Mucosa of rectum (tissue), 2 donors: Measurements from ENCODE around the gene ID1.
A peak's percentile ranks its signal among the peaks of the same experiment; 100 is the strongest.
"Not testable (repeated sequence)": the region's sequence is repeated elsewhere in the genome, so short reads cannot be mapped to it uniquely, and the experiment has no call there.

Experiments
- H3K27ac ChIP-seq, 2 donors: one replicate each; pipeline ENCODE4 v1.7.0; 2013; ENCODE audit warnings: inconsistent platforms in 2 of 2, low read depth in 2 of 2, low read length in 2 of 2
- H3K27me3 ChIP-seq, 2 donors: one replicate each; pipeline ENCODE4 v1.7.0; 2013; ENCODE audit warnings: low read length in 2 of 2; ENCODE audit not compliant: control insufficient read depth in 2 of 2, insufficient read depth in 2 of 2
- H3K36me3 ChIP-seq, 2 donors: one replicate each; pipeline ENCODE4 v1.7.0; 2013; ENCODE audit warnings: low read length in 2 of 2; ENCODE audit not compliant: control insufficient read depth in 2 of 2, insufficient read depth in 2 of 2
- H3K4me1 ChIP-seq, 2 donors: one replicate each; pipeline ENCODE4 v1.7.0; 2013; ENCODE audit warnings: low read length in 2 of 2, mild to moderate bottlenecking in 1 of 2; ENCODE audit not compliant: control insufficient read depth in 2 of 2, insufficient read depth in 2 of 2
- H3K4me3 ChIP-seq, 2 donors: one replicate each; pipeline ENCODE4 v1.7.0; 2013; ENCODE audit warnings: low read length in 2 of 2
- H3K9ac ChIP-seq, 2 donors: one replicate each; pipeline ENCODE4 v1.7.0; 2013; ENCODE audit warnings: low read length in 2 of 2, low read depth in 1 of 2, mild to moderate bottlenecking in 1 of 2
- H3K9me3 ChIP-seq, 2 donors: one replicate each; pipeline ENCODE4 v1.7.0; 2013; ENCODE audit warnings: low read length in 2 of 2; ENCODE audit not compliant: control insufficient read depth in 2 of 2
- donor health status: healthy.
- donor health status: Normal muscosa, but diverticular disease.

ID1 gene

DNA sequence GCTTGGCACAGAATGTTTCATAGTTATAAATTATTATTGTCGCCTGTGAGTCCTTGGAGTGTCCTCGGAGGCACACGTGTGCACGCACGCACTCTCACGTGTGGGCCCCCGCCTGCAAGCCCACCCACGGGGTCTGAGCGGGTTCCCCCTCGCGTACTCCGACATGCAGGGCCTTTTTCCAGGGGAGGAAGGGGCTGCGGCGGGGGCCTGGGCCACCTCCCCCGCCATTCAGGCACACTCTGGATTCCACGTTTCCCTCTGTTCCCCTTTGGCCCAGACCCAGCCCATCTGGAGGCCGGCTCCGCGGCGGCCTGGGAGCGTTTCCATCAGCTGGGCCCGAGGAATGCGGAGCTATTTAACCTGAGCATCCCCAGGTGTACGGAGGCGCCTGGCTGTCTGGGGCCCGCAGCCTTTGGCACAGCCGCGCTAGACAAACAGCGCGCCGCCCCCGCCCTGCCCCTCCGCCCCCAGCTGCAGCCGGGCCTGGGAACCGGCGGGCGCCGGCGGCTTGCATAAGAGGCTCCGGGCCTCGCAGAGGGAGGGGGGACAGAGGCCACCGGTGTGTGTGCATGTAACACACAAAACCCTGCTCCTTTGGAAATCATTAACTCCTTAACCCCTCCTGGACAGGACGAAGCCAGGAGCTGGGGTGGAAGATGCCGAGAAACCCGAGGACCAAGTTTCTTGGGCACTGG lies 3.3 kb downstream of the ID1 start:
- peak overlapping the region; percentile 97 to 98 for H3K9ac ChIP-seq
- peaks cover 43 to 60% of the 10 kb centered on the region in 2 donors for H3K4me1 ChIP-seq
- no peaks in the 10 kb centered on the region for H3K9me3 ChIP-seq
- peak overlapping the region; percentile 97 to 98 for H3K27ac ChIP-seq
- H3K27me3 ChIP-seq = no peaks in the 10 kb centered on the region
- peaks cover 0 to 3% of the 10 kb centered on the region in 2 donors for H3K36me3 ChIP-seq
- H3K4me3 ChIP-seq = peak overlapping the region; percentile 35 to 95

DNA sequence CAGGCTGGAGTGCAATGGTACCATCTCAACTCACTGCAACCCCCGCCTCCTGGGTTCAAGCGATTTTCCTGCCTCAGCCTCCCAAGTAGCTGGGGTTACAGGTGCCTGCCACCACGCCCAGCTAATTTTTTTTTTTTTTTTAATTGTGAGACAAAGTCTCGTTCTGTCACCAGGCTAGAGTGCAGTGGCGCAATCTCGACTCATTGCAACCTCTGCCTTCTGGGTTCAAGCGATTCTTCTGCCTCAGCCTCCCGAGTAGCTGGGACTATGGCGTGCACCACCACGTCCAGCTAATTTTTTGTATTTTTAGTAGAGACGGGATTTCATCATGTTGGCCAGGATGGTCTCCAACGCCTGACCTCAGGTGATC lies 7.2 kb downstream of the ID1 start:
- peak overlapping the region; percentile 78 to 98 for H3K27ac ChIP-seq
- peak overlapping the region in 1 of 2 donors; percentile 30 for H3K9ac ChIP-seq
- H3K4me3 ChIP-seq, H3K27me3 ChIP-seq, H3K36me3 ChIP-seq, H3K9me3 ChIP-seq: not testable (repeated sequence)
- peaks cover 25 to 41% of the 10 kb centered on the region in 2 donors for H3K4me1 ChIP-seq

DNA sequence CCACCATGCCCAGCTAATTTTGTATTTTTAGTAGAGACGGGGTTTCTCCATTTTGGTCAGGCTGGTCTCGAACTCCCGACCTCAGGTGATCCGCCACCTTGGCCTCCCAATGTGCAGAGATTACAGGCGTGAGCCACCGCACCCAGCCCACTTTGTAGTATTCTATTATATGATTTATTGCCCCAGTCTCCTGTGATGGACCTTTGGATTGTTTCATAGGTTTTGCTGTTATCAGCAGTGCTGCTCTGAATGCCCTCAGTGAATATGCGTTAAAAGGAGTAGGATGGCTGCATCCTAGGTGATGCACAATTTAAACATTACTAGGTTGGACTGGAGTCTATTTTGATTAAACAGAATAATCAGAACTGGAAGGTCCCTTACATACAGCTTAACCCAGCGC lies 10.3 kb downstream of the ID1 start:
- Histone ChIP-seq H3K4me3 (no peak overlapping the region), H3K27me3 (no peaks in the 10 kb centered on the region), H3K4me1 (peaks cover 9 to 19% of the 10 kb centered on the region in 2 donors), H3K9ac (no peak overlapping the region), H3K9me3 (no peaks in the 10 kb centered on the region), H3K36me3 (no peaks in the 10 kb centered on the region), H3K27ac (no peak overlapping the region)

DNA sequence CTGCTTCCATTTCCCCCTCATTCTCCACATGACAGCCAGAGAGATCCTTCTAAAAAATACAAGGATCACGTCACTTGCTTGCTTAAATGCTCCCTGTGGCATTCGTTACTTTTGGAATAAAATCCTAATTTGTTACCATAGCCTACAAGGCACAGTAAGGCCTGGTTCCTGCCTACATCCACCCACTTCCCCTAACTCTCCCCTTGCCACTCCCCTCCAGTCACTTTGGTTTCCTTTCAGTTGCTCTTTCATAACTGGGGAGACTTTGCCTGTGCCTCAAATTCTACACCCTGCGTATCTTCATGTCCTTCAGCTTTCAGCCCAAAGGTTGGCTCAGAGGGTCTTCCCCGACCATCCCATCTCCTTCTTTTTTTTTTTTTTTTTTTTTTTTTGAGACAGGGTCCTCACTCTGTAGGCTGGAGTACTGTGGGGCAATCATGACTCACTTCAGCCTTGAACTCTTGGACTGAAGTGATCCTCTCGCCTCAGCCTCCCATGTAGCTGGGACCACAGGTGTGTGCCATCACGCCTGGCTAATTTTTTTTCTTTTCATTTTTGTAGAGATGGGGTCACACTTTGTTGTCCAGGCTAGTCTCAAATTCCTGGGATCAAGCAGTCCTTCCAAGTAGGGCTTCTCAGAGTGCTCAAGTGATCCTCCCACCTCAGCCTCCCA lies 12.5 kb downstream of the ID1 start:
- Histone ChIP-seq H3K27me3 (no peaks in the 10 kb centered on the region), H3K4me1 (peaks cover 1 to 2% of the 10 kb centered on the region in 2 donors), H3K27ac (no peak overlapping the region), H3K4me3 (no peak overlapping the region), H3K9me3 (no peaks in the 10 kb centered on the region), H3K9ac (no peak overlapping the region), H3K36me3 (no peaks in the 10 kb centered on the region)

DNA sequence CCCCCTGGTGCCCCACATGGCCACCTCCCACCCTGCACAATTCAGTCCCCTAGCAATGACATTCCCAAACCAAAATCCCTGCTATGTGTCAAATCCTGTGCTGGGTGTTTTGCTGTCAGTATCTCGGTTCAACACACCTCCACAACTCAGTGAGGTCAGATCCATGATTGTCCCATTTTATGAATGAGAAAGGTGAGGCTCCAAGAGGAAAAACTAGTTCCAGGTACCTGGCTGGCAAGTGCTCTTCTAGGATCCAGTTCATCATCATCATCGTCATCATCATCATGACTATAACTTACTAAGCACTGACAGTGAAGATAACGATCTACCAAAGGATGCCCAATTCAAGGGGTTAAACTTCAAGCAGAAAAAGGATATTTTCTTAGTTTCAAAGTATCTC lies 15.2 kb downstream of the ID1 start:
- Histone ChIP-seq H3K9me3 (no peaks in the 10 kb centered on the region), H3K9ac (no peak overlapping the region), H3K4me3 (no peak overlapping the region)

DNA sequence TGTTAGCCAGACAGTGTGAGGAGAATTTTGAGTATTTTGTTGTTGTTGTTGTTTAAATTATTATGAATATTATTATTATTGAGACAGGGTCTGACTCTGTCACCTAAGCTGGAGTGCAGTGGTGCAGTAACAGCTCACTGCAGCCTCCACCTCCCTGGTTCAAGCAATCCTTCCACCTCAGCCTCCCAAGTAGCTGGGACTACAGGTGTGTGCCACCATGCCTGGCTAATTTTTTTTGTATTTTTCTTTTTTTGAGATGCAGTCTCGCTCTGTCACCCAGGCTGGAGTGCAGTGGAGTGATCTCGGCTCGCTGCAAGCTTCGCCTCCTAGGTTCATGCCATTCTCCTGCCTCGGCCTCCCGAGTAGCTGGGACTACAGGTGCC lies 18.0 kb downstream of the ID1 start:
- not testable (repeated sequence) for H3K9me3 ChIP-seq, H3K27ac ChIP-seq, H3K4me3 ChIP-seq, H3K36me3 ChIP-seq, H3K9ac ChIP-seq, H3K27me3 ChIP-seq, H3K4me1 ChIP-seq

More for the DNA sequence above, 15.2 kb downstream of the ID1 start:
- Histone ChIP-seq H3K36me3 (no peaks in the 10 kb centered on the region), H3K27me3 (no peaks in the 10 kb centered on the region), H3K27ac (no peak overlapping the region), H3K4me1 (no peaks in the 10 kb centered on the region)

DNA sequence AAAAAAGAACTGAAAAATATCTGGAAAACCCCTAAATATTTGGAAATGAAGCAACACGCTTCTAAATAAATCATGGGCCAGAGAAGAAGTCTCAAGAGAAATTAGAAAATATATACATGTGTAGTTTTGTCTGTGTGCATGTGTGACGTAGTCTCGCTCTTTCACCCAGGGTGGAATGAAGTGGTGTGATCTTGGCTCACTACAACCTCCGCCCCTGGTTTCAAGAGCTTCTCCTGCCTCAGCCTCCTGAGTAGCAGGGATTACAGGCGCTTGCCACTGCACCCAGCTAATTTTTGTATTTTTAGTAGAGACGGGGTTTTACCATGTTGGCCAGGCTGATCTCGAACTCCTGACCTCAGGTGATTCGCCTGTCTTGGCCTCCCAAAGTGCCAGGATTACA lies 21.4 kb downstream of the ID1 start:
- not testable (repeated sequence) for H3K9me3 ChIP-seq, H3K4me1 ChIP-seq, H3K9ac ChIP-seq, H3K4me3 ChIP-seq, H3K27ac ChIP-seq, H3K36me3 ChIP-seq, H3K27me3 ChIP-seq

DNA sequence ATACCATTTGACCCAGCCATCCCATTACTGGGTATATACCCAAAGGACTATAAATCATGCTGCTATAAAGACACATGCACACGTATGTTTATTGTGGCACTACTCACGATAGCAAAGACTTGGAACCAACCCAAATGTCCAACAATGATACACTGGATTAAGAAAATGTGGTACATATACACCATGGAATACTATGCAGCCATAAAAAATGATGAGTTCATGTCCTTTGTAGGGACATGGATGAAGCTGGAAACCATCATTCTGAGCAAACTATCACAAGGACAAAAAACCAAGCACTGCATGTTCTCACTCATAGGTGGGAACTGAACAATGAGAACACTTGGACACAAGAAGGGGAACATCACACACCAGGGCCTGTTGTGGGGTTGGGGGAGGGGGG lies 23.0 kb downstream of the ID1 start:
- H3K36me3 ChIP-seq, H3K4me1 ChIP-seq, H3K27ac ChIP-seq, H3K9ac ChIP-seq, H3K27me3 ChIP-seq, H3K4me3 ChIP-seq, H3K9me3 ChIP-seq: not testable (repeated sequence)

DNA sequence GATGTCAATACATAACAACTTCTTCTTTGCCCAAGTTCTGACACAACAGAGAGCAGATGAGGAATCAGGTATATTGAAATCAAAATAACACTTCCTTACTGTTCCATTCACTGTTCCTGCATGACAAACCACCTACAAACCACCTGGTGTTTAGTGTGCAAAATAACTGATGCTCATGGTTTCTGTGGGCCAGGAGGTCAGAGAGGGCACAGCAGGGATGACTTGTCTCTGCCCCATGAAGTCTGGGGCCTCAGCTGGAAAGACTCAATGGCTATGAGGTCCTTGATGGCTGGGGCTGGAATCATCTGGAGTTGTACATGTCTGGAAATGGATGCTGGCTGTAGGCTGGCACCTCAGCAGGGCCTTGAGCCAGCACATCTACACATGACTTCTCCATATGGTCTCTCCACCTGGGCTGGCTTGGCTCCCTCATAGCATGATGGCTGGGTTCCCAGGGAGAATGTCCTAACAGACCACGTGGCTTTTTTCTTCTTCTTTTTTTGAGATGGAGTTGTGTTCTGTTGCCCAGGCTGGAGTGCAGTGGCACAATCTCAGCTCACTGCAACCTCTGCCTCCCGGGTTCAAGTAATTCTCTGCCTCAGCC lies 25.2 kb downstream of the ID1 start:
- no peaks in the 10 kb centered on the region for H3K9me3 ChIP-seq
- no peak overlapping the region for H3K4me3 ChIP-seq
- no peak overlapping the region for H3K9ac ChIP-seq
- H3K4me1 ChIP-seq = no peaks in the 10 kb centered on the region
- no peaks in the 10 kb centered on the region for H3K27me3 ChIP-seq
- H3K36me3 ChIP-seq = no peaks in the 10 kb centered on the region
- H3K27ac ChIP-seq = no peak overlapping the region

DNA sequence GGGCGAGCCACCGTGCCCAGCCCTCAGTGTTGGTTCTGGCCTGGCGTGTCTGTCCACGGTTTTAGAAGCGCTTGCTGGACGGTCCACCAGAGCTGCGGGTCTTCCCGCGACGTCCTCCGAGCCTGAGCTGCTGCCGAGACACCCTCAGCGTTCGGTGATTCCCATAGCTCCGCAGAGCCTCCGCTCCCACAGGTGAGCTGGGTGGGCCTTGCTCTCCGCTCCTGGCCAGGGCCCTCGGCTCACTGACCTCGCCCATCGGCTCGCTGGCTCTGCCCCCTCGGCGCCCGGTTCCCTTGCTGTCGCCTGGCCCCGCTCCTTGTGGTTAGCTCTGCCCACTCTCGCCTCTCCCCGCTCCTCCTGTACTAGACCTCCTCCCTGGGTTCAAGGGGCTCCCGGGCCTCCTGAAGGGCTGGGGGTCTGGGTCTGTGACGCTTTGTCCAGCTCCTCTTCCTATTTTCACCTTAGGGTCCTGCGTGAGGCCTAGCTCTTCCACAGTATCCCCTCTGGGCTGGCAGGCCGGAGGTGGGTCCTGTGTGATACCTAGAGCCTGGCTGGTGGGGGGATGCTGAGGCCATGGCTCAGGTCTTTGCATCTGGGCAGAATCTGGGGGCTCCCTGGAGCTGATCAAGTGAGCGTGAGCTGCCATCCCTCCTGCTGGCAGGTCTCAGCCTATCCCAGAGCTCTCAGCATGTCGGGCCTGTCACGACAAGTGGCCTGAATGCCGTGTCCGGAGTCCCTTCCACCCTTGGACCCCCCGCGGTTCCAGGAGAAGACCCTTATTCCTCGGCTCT lies 27.7 kb downstream of the ID1 start:
- Histone ChIP-seq H3K4me3 (no peak overlapping the region), H3K36me3 (no peaks in the 10 kb centered on the region), H3K27ac (no peak overlapping the region), H3K9me3 (no peaks in the 10 kb centered on the region), H3K4me1 (no peaks in the 10 kb centered on the region), H3K27me3 (peaks cover 0 to 2% of the 10 kb centered on the region in 2 donors), H3K9ac (no peak overlapping the region)
